HG03175 (cell line): Measurements from ENCODE around the gene TUBG2.

Experiments
- ATAC-seq: cut with Tn5 transposase; IDR thresholded peaks from one replicate; pipeline ENCODE4 v1.9.1; 2021; ENCODE audit warnings: mild to moderate bottlenecking, moderate library complexity; ENCODE audit not compliant: unreplicated experiment

Gene TUBG2

GRCh38 chr17:42695500-42695899, 36.4 kb downstream of the TUBG2 start:
- ATAC-seq: no peak

DNA sequence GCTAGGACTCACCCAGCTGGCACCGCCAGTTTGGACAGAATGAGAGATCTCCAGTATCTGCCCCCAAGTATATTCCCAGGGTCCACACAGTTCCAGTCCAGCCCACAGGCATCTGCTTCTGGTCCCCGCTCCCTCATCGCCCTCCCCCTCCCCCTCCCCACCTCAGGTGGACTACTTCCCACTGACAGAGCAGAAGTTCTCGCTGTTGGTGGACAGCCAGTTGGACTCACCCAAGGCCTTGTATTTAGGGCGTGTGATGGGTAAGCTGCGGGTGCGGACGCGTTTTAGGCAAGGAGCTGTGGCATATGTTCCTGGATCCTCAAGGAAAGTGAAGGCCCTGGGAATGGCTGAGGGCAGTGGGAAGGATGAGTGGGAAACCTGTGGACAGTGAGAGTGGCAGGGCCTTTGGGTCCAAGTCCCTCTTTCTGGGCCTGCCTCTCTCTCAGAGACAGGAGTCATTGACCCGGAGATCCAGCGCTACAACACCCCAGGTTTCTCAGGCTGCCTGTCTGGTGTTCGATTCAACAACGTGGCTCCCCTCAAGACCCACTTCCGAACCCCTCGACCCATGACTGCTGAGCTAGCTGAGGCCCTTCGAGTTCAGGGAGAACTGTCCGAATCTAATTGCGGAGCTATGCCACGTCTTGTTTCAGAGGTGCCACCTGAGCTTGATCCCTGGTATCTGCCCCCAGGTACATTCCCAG, 38.2 kb downstream of the TUBG2 start:
- ATAC-seq: no peak

DNA sequence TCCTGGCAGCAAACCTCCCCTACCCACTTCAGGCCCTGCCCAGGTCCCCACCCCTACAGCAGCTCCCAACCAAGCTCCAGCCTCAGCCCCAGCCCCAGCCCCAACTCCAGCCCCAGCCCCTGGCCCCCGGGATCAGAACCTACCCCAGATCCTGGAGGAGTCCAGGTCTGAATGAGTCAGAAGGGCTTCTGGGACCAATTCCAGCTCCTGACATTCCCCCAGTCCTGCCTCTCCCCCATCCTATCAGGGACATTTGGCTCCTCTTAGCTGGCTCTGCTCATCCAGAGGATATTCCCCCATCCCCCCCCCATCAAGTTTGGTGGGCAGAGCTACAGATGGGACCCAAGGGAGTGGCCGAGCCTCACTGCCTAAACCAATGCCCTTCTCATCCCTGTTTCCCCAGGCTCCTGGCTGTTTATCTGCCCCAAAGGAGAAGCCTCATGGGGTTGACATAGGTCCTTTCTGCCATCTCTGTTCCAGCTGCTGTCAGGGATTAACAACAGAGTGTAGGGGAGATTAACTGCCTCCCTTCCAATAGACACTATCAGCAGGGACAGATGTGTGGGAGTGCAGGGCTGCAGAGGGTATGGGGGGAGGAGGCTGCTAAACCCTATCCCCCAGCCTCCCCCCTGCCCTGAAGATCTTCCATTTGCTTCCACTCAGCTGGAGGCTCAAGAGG, 39.8 kb downstream of the TUBG2 start:
- no peak for ATAC-seq

- no peak for ATAC-seq
These were observed 40.3 kb downstream of the TUBG2 start for GRCh38 chr17:42699415-42699740.

DNA sequence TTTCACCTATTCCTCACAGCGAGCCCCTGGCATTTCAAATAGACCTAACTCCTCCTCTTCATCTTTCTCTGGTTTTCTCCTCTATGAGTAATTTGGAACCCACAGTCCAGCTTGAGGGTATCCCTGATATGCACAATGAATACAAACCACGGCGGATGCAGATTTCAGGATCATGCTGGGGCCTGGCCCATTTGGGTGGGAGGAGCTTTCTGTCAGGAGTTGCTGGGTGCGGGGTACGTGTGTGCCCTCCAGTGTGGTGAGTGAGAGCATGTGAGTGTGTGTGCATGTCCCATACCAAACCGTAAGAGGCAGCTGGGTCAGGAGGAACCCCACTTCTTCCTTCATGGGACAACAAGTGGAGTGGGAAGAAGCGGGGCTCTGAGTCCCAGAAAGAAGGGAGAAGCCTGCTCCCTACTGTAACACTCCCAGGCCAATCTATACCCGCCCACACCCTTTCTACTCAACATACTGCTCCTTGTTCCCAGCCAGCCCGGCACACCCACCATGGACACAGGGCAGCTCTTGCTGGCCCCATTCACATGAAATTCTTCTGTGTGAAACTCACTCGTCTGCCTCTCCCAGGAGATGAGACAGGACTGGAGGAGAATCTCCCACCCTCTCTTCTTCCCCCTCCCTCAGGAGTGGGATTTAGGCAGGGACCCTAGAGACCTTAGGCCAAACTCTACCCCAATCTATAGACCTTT, 41.7 kb downstream of the TUBG2 start:
- ATAC-seq: no peak

DNA sequence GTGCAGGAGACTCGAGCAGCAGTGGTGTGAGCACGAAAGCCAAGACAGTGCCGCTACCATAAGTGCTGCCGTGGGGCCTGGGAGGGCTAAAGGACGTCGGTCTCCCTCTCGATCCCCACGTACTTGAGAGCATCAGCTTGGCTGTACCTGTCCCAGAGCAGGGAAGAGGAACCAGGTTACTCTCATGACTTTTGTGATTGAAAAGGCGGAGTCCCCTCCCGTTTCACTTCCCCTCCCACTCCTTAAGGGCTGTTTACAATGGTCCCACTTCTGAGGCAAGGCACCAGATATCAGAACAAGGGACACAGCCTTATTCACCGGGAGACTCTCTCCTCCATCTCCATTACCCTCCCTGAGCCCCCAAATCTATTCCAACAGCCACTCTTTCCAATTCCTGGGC, 43.4 kb downstream of the TUBG2 start:
- no peak for ATAC-seq

DNA sequence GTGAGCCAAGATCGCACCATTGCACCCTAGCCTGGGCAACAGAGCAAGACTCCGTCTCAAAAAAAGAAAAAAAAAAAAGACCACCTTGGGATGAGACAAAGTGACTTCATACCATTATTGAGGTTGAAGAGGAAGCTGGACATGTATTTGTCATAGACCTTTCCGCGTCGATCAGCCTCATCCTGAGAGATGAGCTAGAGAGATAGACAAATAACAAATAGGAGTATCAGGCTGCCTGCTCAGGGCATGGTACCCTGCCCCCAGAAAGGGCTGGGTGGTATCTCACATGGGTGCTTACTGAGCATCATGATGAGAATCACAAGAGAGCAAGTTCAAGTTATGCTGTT, 45.4 kb downstream of the TUBG2 start:
- ATAC-seq: peak; percentile 21

- ATAC-seq: peak; percentile 62
These were observed 45.9 kb downstream of the TUBG2 start for GRCh38 chr17:42704837-42705494.

DNA sequence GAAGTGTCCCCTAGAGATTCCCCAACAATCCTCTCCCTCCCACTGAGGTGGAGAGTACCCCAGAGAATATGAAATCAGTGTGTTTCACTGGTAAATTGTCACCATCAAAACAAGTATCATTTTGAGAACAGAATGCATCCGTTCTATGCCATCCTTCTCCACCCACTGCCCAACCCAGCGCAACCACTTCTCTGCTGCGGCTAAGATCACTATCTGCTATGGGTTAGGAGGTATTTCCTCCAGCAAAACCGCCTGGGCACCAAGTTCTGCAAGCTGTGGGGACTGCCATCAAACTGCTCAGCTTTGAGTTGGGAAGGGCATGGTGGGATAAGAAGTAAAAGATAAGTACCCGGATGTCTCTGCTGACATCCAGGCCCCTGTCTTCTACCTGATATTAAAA, 47.6 kb downstream of the TUBG2 start:
- no peak for ATAC-seq

- no peak for ATAC-seq
These were observed 49.5 kb downstream of the TUBG2 start for GRCh38 chr17:42708588-42708987.

DNA sequence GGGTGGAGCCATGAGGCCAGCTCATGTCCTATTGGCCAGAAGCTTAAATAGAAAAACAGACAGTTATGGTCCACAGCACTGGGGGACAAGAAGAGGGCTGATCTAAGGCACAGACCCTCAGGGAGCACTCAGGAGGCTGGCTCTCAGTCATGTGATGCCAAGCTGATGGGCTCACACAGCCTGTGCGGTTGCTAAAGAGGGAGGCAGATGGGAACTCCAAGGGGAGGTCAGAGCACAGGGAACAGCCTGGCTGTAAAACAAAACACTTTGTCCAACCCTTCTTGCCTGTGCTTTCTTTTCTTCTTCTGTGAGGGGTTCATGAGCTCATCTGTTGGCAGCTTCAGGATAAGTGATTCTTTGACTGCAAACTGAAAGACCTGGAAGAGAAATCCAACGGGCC, 50.5 kb downstream of the TUBG2 start:
- no peak for ATAC-seq
